A549 (cell line): ENCODE results near the gene AP2A2. TPM values are rescaled to one million over a fixed set of nuclear protein-coding genes. Genes with fewer than 3 reads are reported as not detected.

Source experiments
- ATAC-seq, 2 experiments: fragments of 200-7000 bp in 1 of 2; fragments of >200 bp in 1 of 2; cut with Nextera tagmentation in 1 of 2; cut with Tn5 transposase in 1 of 2; 3 replicates each; pipeline versions ENCODE4 v1.8.0 to v1.9.1; 2018 to 2020; ENCODE audit warnings: mild to moderate bottlenecking in 1 of 2, moderate library complexity in 1 of 2
- CTCF ChIA-PET: fragments of 300-600 bp; sonication (Branson Sonifier 250); formaldehyde crosslinking; extraction: SDS; loops from one replicate; lab custom pipeline; 2021; ENCODE audit warnings: antibody characterized with exemption, inconsistent platforms; lab: Yijun Ruan, JAX
- POLR2A ChIA-PET: fragments of 350-600 bp; formaldehyde crosslinking; extraction: SDS; loops from one replicate; lab custom pipeline; 2021; ENCODE audit warnings: antibody characterized with exemption, inconsistent platforms; lab: Yijun Ruan, JAX
- DNase-seq, 2 experiments: peaks; one replicate each; pipeline versions ENCODE4 v3.0.0 to v3.0.0-alpha.2; 2011 to 2016; ENCODE audit warnings: low read depth in 1 of 2, low spot score in 1 of 2
- FAIRE-seq: peaks from 2 replicates; lab custom pipeline; 2011; peaks lifted over from hg19 to GRCh38; lab: Jason Lieb, UNC
- H3K27ac ChIP-seq, 2 experiments: fragments of >200 bp; sonication (Bioruptor Twin); formaldehyde crosslinking; 3 replicates each; pipeline ENCODE4 v1.5.1; 2016 to 2017
- H3K4me1 ChIP-seq: fragments of >200 bp; sonication (Bioruptor Twin); formaldehyde crosslinking; 3 replicates; pipeline ENCODE4 v1.6.1; 2016
- H3K4me2 ChIP-seq: fragments of >200 bp; sonication (Bioruptor Twin); formaldehyde crosslinking; 3 replicates; pipeline ENCODE4 v1.6.1; 2016
- H3K4me3 ChIP-seq: fragments of >200 bp; sonication (Bioruptor Twin); formaldehyde crosslinking; 3 replicates; pipeline ENCODE4 v1.5.1; 2016
- H3K9me3 ChIP-seq: fragments of >200 bp; sonication (Bioruptor Twin); formaldehyde crosslinking; 3 replicates; pipeline ENCODE4 v1.6.1; 2016
- ATOH8 ChIP-seq: fragments of 250-450 bp; sonication (Bioruptor Pico); IDR thresholded peaks from 2 replicates; pipeline ENCODE4 v1.5.0; 2020; ENCODE audit warnings: low read depth, mild to moderate bottlenecking, moderate library complexity
- CBX2 ChIP-seq: fragments of 200-600 bp; sonication (generic); IDR thresholded peaks from 2 replicates; pipeline ENCODE4 v1.6.1; 2016; ENCODE audit warnings: low read depth, mild to moderate bottlenecking, borderline replicate concordance
- E2F6 ChIP-seq: IDR thresholded peaks from 2 replicates; pipeline ENCODE4 v1.6.1; 2012; ENCODE audit warnings: low read depth, borderline replicate concordance
- FOSB ChIP-seq: fragments of 250-450 bp; sonication (Bioruptor Pico); IDR thresholded peaks from 2 replicates; pipeline ENCODE4 v1.5.0; 2020; ENCODE audit warnings: mild to moderate bottlenecking, moderate library complexity
- FOSL2 ChIP-seq, 2 experiments: fragments of 450-650 bp in 1 of 2; fragments of >200 bp in 1 of 2; sonication (Bioruptor Twin) in 1 of 2; formaldehyde crosslinking; IDR thresholded peaks; 2 replicates each; pipeline versions ENCODE4 v1.5.0 to v1.6.1; 2016 to 2020; ENCODE audit warnings: mild to moderate bottlenecking in 1 of 2, moderate library complexity in 1 of 2
- HES2 ChIP-seq: fragments of >200 bp; sonication (Bioruptor Twin); formaldehyde crosslinking; IDR thresholded peaks from 2 replicates; pipeline ENCODE4 v1.6.1; 2016
- HOXB13 ChIP-seq: fragments of 250-450 bp; sonication (Bioruptor Pico); IDR thresholded peaks from 2 replicates; pipeline ENCODE4 v1.5.0; 2020; ENCODE audit warnings: low read depth, mild to moderate bottlenecking, moderate library complexity
- HOXB5 ChIP-seq: fragments of 250-450 bp; sonication (Bioruptor Pico); IDR thresholded peaks from 2 replicates; pipeline ENCODE4 v1.5.0; 2020; ENCODE audit warnings: mild to moderate bottlenecking, moderate library complexity
- MAX ChIP-seq: IDR thresholded peaks from 2 replicates; pipeline ENCODE4 v1.6.1; 2012
- MAZ ChIP-seq: fragments of 150-350 bp; IDR thresholded peaks from 2 replicates; pipeline ENCODE4 v1.6.1; 2014; ENCODE audit warnings: antibody characterized with exemption, low read depth, low read length, borderline replicate concordance
- NFE2L2 ChIP-seq: fragments of 150-350 bp; conservative IDR thresholded peaks from 2 replicates; pipeline ENCODE4 v1.6.1; 2014; ENCODE audit warnings: low read length
- NPAS2 ChIP-seq: fragments of 250-450 bp; sonication (Bioruptor Pico); IDR thresholded peaks from 2 replicates; pipeline ENCODE4 v1.8.0; 2022; ENCODE audit warnings: mild to moderate bottlenecking, moderate library complexity, borderline replicate concordance
- PBX3 ChIP-seq: IDR thresholded peaks from 2 replicates; pipeline ENCODE4 v1.6.1; 2012
- POLR2A ChIP-seq: IDR thresholded peaks from 2 replicates; pipeline ENCODE4 v1.6.1; 2012; ENCODE audit warnings: mild to moderate bottlenecking, low read length
- RNF2 ChIP-seq: fragments of 200-600 bp; sonication (generic); IDR thresholded peaks from 2 replicates; pipeline ENCODE4 v1.6.1; 2016; ENCODE audit warnings: low read depth, mild to moderate bottlenecking, antibody characterized with exemption, moderate library complexity, borderline replicate concordance
- SMC3 ChIP-seq: fragments of >200 bp; sonication (Bioruptor Twin); formaldehyde crosslinking; IDR thresholded peaks from 3 replicates; pipeline ENCODE4 v1.6.1; 2018; ENCODE audit warnings: inconsistent platforms
- SREBF2 ChIP-seq: fragments of 450-650 bp; IDR thresholded peaks from 2 replicates; pipeline ENCODE4 v1.6.1; 2014; ENCODE audit warnings: mild to moderate bottlenecking, moderate library complexity
- TFCP2L1 ChIP-seq: fragments of 250-450 bp; sonication (Bioruptor Pico); IDR thresholded peaks from 2 replicates; pipeline ENCODE4 v1.5.0; 2021; ENCODE audit warnings: mild to moderate bottlenecking
- TP53 ChIP-seq: fragments of 250-450 bp; sonication (Bioruptor Pico); IDR thresholded peaks from 2 replicates; pipeline ENCODE4 v1.5.0; 2021; ENCODE audit warnings: mild to moderate bottlenecking, moderate library complexity
- USF2 ChIP-seq: fragments of 450-650 bp; IDR thresholded peaks from 2 replicates; pipeline ENCODE4 v1.6.1; 2014; ENCODE audit warnings: antibody characterized with exemption
- ZC3H11A ChIP-seq: fragments of 450-650 bp; IDR thresholded peaks from 2 replicates; pipeline ENCODE4 v1.6.1; 2014; ENCODE audit warnings: antibody characterized with exemption, mild to moderate bottlenecking
- ZFP36 ChIP-seq: fragments of 450-650 bp; IDR thresholded peaks from 2 replicates; pipeline ENCODE4 v1.6.1; 2014; ENCODE audit warnings: borderline replicate concordance; ENCODE audit not compliant: partially characterized antibody
- WGBS: methylation state at CpG from one replicate; pipeline ENCODE4 v1.1.6; 2017; ENCODE audit errors: missing lambda C conversion rate; 5-methylcytosine and 5-hydroxymethylcytosine counted together
- polyA plus RNA-seq, 4 experiments: library from polyadenylated mRNA; depleted of rRNA in 3 of 4; stranded (reverse); fragments of >200 nt; fragmentation: RNase III in 1 of 4; extraction: RNeasy Plus Mini Kit Qiagen cat#74134 plus additional on column Dnase treatment in 1 of 4; gene quantifications; 2 replicates in 3 of 4; 3 replicates in 1 of 4; pipeline ENCODE4 v1.2.3, GENCODE V29; 2011 to 2017

AP2A2 gene
- polyA plus RNA-seq, 2 of the 4 experiments (the other 2 are of a cell fraction): 39.4 to 60.4 TPM

- Histone ChIP-seq H3K4me2 (no peak overlapping the region), H3K9me3 (no peaks in the 10 kb centered on the region), H3K4me1 (peaks cover 13% of the 10 kb centered on the region), H3K27ac (no peak overlapping the region), H3K4me3 (no peak overlapping the region)
- ATAC-seq (no peak), DNase-seq (no peak), FAIRE-seq (no peak)
- CTCF ChIA-PET: interaction anchor here (1.1 to 4.0 kb wide), 2 partner anchors 12 to 18 kb away, joined by 3 to 30 read pairs; no protein-coding TSS in a partner anchor
- 92% methylated on average over 12 of the region's 12 CpGs for WGBS
- POLR2A ChIA-PET: no interaction called here
- no peak for TF ChIP-seq CBX2
- no peak for TF ChIP-seq TFCP2L1 (CRISPR knock-in tag)
- no peak for TF ChIP-seq USF2
- TF ChIP-seq ZC3H11A: no peak
- TF ChIP-seq ATOH8 (CRISPR knock-in tag): no peak
- TF ChIP-seq, all 56 proteins: peak for 0
Observed at GRCh38 chr11:1038921-1039320, 113.3 kb downstream of the AP2A2 start.

GRCh38 chr11:1039481-1040427 is 114.1 kb downstream of the AP2A2 start:
- ATAC-seq (no peak), DNase-seq (no peak), FAIRE-seq (no peak)
- Histone ChIP-seq H3K9me3 (no peaks in the 10 kb centered on the region), H3K27ac (no peak overlapping the region), H3K4me3 (no peak overlapping the region), H3K4me2 (no peak overlapping the region), H3K4me1 (peaks cover 13% of the 10 kb centered on the region)
- ChIA-PET CTCF (interaction anchor here (0.6 to 1.1 kb wide), 2 partner anchors 12 to 220 kb away, joined by 5 to 6 read pairs; no protein-coding TSS in a partner anchor), POLR2A (no interaction called here)
- TF ChIP-seq SREBF2: no peak
- whole genome bisulfite sequencing: 100% methylated on average over 8 of the region's 32 CpGs

- Histone ChIP-seq H3K4me3 (no peak overlapping the region), H3K4me2 (no peak overlapping the region), H3K27ac (peak overlapping the region in 1 of 2 experiments; percentile 4; a peak in 2 of 6 replicates), H3K9me3 (0 out of 3 replicates have a peak, but pooled peaks cover 3% of the 10 kb centered on the region), H3K4me1 (peaks cover 13% of the 10 kb centered on the region)
- TF ChIP-seq NFE2L2: no peak
- no peak for TF ChIP-seq CBX2
- TF ChIP-seq FOSB (CRISPR knock-in tag): no peak
- TF ChIP-seq HES2: no peak
- TF ChIP-seq MAZ: no peak
- TF ChIP-seq NPAS2: no peak
- no peak for TF ChIP-seq SMC3
- no peak for TF ChIP-seq HOXB13 (CRISPR knock-in tag)
- TF ChIP-seq RNF2: no peak
- FAIRE-seq (no peak), ATAC-seq (no peak), DNase-seq (no peak)
- 84% methylated on average over 12 of the region's 16 CpGs for WGBS
- POLR2A ChIA-PET: no interaction called here
- CTCF ChIA-PET: interaction anchor here (0.6 to 1.2 kb wide), 3 partner anchors 11 to 219 kb away, joined by 3 to 6 read pairs (median 5); no protein-coding TSS in a partner anchor
Observed at GRCh38 chr11:1040428-1041148, 114.9 kb downstream of the AP2A2 start.

- 0 out of 3 replicates have a peak, but pooled peaks cover 3% of the 10 kb centered on the region for H3K9me3 ChIP-seq
- no peak for FAIRE-seq
- no peak for DNase-seq
- no peak overlapping the region for H3K4me3 ChIP-seq
- H3K27ac ChIP-seq: peak overlapping the region in 1 of 2 experiments; percentile 82; a peak in 3 of 6 replicates
- CTCF ChIA-PET: interaction anchor here (0.8 to 3.6 kb wide), 5 partner anchors 10 to 171 kb away, joined by 3 to 38 read pairs (median 4); no protein-coding TSS in a partner anchor
- no peak; a peak in 1 of 6 replicates for ATAC-seq
- no peak overlapping the region for H3K4me2 ChIP-seq
- POLR2A ChIA-PET: no interaction called here
- H3K4me1 ChIP-seq: peaks cover 13% of the 10 kb centered on the region
- 95% methylated on average over 4 of the region's 8 CpGs for WGBS
- TF ChIP-seq HES2 (no peak), PBX3 (no peak), CBX2 (no peak), TP53 (no peak), USF2 (no peak), FOSL2 (IDR thresholded peaks at IDR 0.05) (no peak), FOSL2 (CRISPR knock-in tag; IDR thresholded peaks at IDR 0.05) (no peak), POLR2A (no peak), HOXB5 (CRISPR knock-in tag) (no peak), E2F6 (no peak), ZFP36 (no peak), MAX (no peak)
Observed at GRCh38 chr11:1041149-1041467, 115.4 kb downstream of the AP2A2 start.
